NOMO-1 treated with dmso at 0.1 percent for 144 hours (cell line): Measurements from ENCODE around the gene CD151.

Source experiments
- DNase-seq: peaks from one replicate; lab custom pipeline; 2025; ENCODE audit not compliant: unreplicated experiment; lab: John Stamatoyannopoulos, UW

Gene CD151

GRCh38 chr11:832529-833113 is at the start of gene CD151:
TSS of gene CD151 (plus strand) at chr11:832952. CDS start at chr11:836070, 3,118 bp downstream.
- DNase-seq = peak; percentile 26

GRCh38 chr11:783581-784015 is 49.2 kb upstream of the CD151 start:
- DNase-seq = no peak

- no peak for DNase-seq
Observed at GRCh38 chr11:786235-787083, 46.3 kb upstream of the CD151 start.

GRCh38 chr11:787084-787675 is 45.6 kb upstream of the CD151 start:
- no peak for DNase-seq

GRCh38 chr11:788009-788640 is 44.6 kb upstream of the CD151 start:
- no peak for DNase-seq

- DNase-seq = no peak
Observed at GRCh38 chr11:788953-789940, 43.5 kb upstream of the CD151 start.

GRCh38 chr11:789943-790342 is 42.8 kb upstream of the CD151 start, which contains the start of gene CEND1:
TSS of gene CEND1 (minus strand) at chr11:790090. CDS start at chr11:788576, 1,514 bp downstream.
- DNase-seq = no peak

- no peak for DNase-seq
Observed at GRCh38 chr11:790721-791564, 41.8 kb upstream of the CD151 start.

GRCh38 chr11:791658-792534 is 40.9 kb upstream of the CD151 start:
- DNase-seq = no peak

- DNase-seq = no peak
Observed at GRCh38 chr11:792535-792821, 40.3 kb upstream of the CD151 start.

- no peak for DNase-seq
Observed at GRCh38 chr11:792873-793272, 39.9 kb upstream of the CD151 start.

- no peak for DNase-seq
Observed at GRCh38 chr11:793556-793955, 39.2 kb upstream of the CD151 start.

GRCh38 chr11:794013-794765 is 38.6 kb upstream of the CD151 start:
- DNase-seq = no peak

GRCh38 chr11:794766-795633 is 37.8 kb upstream of the CD151 start:
- DNase-seq = no peak

- peak; percentile 84 for DNase-seq
Observed at GRCh38 chr11:795634-796564, 36.9 kb upstream of the CD151 start.
